NT2/D1 (cell line): ENCODE measurements around the gene TTC3.

Experiments
- DNase-seq: peaks from one replicate; pipeline ENCODE4 v3.0.0-alpha.2; 2011; ENCODE audit warnings: low read depth, low spot score
- H3K27me3 ChIP-seq: 2 replicates; pipeline ENCODE4 v1.6.0; 2011; ENCODE audit warnings: mild to moderate bottlenecking; ENCODE audit not compliant: insufficient read length, insufficient read depth
- H3K36me3 ChIP-seq: 2 replicates; pipeline ENCODE4 v1.6.1; 2011; ENCODE audit warnings: mild to moderate bottlenecking, low read length, mixed read lengths; ENCODE audit not compliant: insufficient read depth, insufficient read length
- H3K4me1 ChIP-seq: 2 replicates; pipeline ENCODE4 v1.5.1; 2011; ENCODE audit not compliant: insufficient read depth, insufficient read length
- H3K4me3 ChIP-seq: 2 replicates; pipeline ENCODE4 v1.5.1; 2011; ENCODE audit warnings: low read depth; ENCODE audit not compliant: insufficient read length
- H3K9ac ChIP-seq: 2 replicates; pipeline ENCODE4 v1.6.0; 2011; ENCODE audit warnings: low read depth; ENCODE audit not compliant: insufficient read length
- H3K9me3 ChIP-seq: 2 replicates; pipeline ENCODE4 v1.5.1; 2011; ENCODE audit warnings: mild to moderate bottlenecking, low read length; ENCODE audit not compliant: insufficient read depth
- SUZ12 ChIP-seq: IDR thresholded peaks from 2 replicates; pipeline ENCODE4 v1.6.1; 2011; ENCODE audit not compliant: insufficient read length, insufficient read depth; ENCODE audit errors: extremely low read depth
- YY1 ChIP-seq: IDR thresholded peaks from 2 replicates; pipeline ENCODE4 v1.6.1; 2011; ENCODE audit not compliant: insufficient read length, insufficient read depth
- ZNF274 ChIP-seq: IDR thresholded peaks from 2 replicates; pipeline ENCODE4 v1.6.1; 2011; ENCODE audit warnings: mild to moderate bottlenecking, low read depth, low read length

Gene TTC3

DNA sequence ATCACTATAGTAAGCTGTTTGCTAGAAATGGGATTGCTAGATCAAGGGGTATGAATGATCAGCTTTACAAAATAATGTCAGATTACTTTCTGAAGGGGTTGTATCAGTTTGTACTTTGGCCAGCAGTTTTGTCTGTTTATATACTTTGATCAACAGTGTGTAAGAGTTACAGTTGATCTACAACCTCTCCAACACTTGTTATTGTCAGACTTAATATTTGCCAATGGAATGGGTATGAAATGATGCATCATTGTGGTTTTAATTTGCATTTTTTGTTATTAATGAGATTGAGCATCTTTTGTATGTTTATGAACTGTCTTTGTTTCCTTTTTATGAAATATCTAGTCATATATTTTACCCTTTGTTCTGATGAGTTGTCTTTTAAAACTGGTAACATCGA, 4.3 kb downstream of the TTC3 start:
- peaks cover 4% of the 10 kb centered on the region for H3K4me1 ChIP-seq
- no peaks in the 10 kb centered on the region; the same call in 1 of the 2 replicates for H3K9me3 ChIP-seq
- H3K9ac ChIP-seq = no peak overlapping the region
- H3K4me3 ChIP-seq = no peak overlapping the region
- H3K36me3 ChIP-seq = no peaks in the 10 kb centered on the region
- TF ChIP-seq ZNF274 (no peak), YY1 (no peak), SUZ12 (no peak)
- no peak for DNase-seq
- peaks cover 17% of the 10 kb centered on the region for H3K27me3 ChIP-seq

DNA sequence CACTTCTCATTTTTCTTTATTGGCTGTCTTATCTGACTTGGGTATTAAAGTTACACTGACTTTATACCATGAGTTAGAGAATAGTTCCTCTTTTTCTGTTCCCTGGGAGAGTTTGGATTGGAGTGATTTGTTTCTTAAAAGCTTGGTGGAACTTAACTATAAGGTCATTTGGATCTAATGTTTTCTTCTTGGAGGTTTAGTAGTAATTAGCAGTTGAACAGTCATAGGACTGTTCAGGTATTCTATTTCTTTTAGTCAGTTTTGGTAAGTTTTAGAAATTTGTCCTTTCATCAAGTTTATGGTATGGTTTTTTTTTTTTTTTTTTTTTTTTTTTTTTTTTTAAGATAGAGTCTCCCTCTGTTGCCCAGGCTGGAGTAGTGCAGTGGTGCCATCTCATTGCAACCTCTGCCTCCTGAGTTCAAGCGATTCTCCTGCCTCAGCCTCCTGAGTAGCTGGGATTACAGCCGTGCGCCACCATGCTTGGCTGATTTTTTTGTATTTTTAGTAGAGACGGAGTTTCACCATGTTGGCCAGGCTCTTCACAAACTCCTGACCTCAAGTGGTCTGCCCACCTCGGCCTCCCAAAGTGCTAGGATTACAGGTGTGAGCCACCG, 6.3 kb downstream of the TTC3 start:
- no peak for TF ChIP-seq ZNF274
- TF ChIP-seq SUZ12 = no peak
- no peak for TF ChIP-seq YY1
- Histone ChIP-seq H3K9ac (no peak overlapping the region), H3K9me3 (no peaks in the 10 kb centered on the region; the same call in 1 of the 2 replicates), H3K27me3 (peaks cover 6% of the 10 kb centered on the region), H3K4me3 (no peak overlapping the region), H3K4me1 (no peaks in the 10 kb centered on the region), H3K36me3 (no peaks in the 10 kb centered on the region)
- DNase-seq = no peak

- TF ChIP-seq ZNF274 = no peak
- Histone ChIP-seq H3K36me3 (peaks cover 3% of the 10 kb centered on the region), H3K4me1 (no peaks in the 10 kb centered on the region), H3K27me3 (no peaks in the 10 kb centered on the region), H3K9me3 (no peaks in the 10 kb centered on the region), H3K4me3 (no peak overlapping the region), H3K9ac (no peak overlapping the region)
- no peak for DNase-seq
Measured at GRCh38 chr21:37082375-37082774, 9.3 kb downstream of the TTC3 start.

- DNase-seq = no peak
- TF ChIP-seq SUZ12 (no peak), YY1 (no peak), ZNF274 (no peak)
- Histone ChIP-seq H3K4me3 (no peak overlapping the region), H3K27me3 (no peaks in the 10 kb centered on the region), H3K4me1 (no peaks in the 10 kb centered on the region), H3K9ac (no peak overlapping the region), H3K36me3 (peaks cover 7% of the 10 kb centered on the region), H3K9me3 (no peaks in the 10 kb centered on the region)
Measured at GRCh38 chr21:37082856-37083528, 9.9 kb downstream of the TTC3 start.

DNA sequence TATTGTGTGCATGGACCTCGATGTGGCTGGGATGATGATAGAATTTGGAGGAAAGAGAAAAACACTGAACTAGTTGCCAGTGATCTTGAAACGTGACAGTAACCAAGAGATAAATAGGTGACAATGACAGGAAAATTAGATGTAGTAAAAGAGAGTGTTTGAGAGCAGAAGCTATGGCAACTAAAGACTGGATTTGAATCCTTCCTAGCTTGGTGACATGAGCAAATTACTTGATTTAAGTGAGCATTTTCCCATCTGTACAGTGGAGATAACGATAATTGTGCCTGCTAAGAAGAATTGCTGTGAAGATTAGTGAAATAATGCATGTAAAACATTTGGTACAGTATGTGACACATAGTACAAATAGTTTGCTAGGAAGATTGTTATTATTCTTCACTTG, 12.7 kb downstream of the TTC3 start:
- Histone ChIP-seq H3K36me3 (peaks cover 30% of the 10 kb centered on the region), H3K4me1 (no peaks in the 10 kb centered on the region), H3K9me3 (no peaks in the 10 kb centered on the region), H3K9ac (no peak overlapping the region), H3K4me3 (no peak overlapping the region), H3K27me3 (no peaks in the 10 kb centered on the region)
- DNase-seq = no peak
- TF ChIP-seq SUZ12 (no peak), ZNF274 (no peak), YY1 (no peak)

DNA sequence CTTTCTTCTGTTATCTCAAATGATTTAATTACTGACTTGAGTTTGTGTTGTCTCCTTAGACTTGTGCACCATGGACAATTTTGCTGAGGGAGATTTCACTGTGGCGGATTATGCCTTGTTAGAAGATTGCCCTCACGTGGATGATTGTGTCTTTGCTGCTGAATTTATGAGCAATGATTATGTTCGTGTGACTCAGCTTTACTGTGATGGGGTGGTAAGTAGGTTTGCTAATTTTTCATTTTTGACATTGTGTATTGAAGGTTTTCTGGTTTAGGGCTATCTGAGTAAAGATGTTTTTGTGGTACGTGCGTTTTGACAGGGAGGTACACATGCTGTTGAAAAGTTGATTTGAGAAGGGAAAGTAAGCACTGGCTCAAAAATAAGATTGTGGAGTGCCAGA, 14.1 kb downstream of the TTC3 start:
- no peaks in the 10 kb centered on the region for H3K27me3 ChIP-seq
- H3K36me3 ChIP-seq = peaks cover 39% of the 10 kb centered on the region
- H3K4me1 ChIP-seq = no peaks in the 10 kb centered on the region
- TF ChIP-seq YY1 (no peak), ZNF274 (no peak), SUZ12 (no peak)
- H3K9ac ChIP-seq = no peak overlapping the region
- no peaks in the 10 kb centered on the region for H3K9me3 ChIP-seq
- no peak for DNase-seq
- H3K4me3 ChIP-seq = no peak overlapping the region

GRCh38 chr21:37088186-37088735, 15.2 kb downstream of the TTC3 start:
- DNase-seq = no peak

More at GRCh38 chr21:37088186-37088735, 15.2 kb downstream of the TTC3 start:
- Histone ChIP-seq H3K4me1 (no peaks in the 10 kb centered on the region), H3K9ac (no peak overlapping the region), H3K27me3 (no peaks in the 10 kb centered on the region), H3K36me3 (peaks cover 44% of the 10 kb centered on the region), H3K9me3 (no peaks in the 10 kb centered on the region), H3K4me3 (no peak overlapping the region)
- TF ChIP-seq ZNF274 (no peak), SUZ12 (no peak), YY1 (no peak)
